Omental fat pad (tissue), 4 donors: Measurements from ENCODE around the gene RABGGTB. TPM values are rescaled to one million over a fixed set of nuclear protein-coding genes. Genes with fewer than 3 reads are reported as not detected.
"Not testable (repeated sequence)": the region's sequence is repeated elsewhere in the genome, so short reads cannot be mapped to it uniquely, and the experiment has no call there.

Experiments
- ATAC-seq: fragments of 150-250 bp; one replicate; pipeline ENCODE4 v1.9.1; 2016; ENCODE audit warnings: mild to moderate bottlenecking, moderate library complexity; ENCODE audit not compliant: low FRiP score
- DNase-seq: peaks from one replicate; pipeline ENCODE4 v3.0.0-alpha.2; 2019; ENCODE audit warnings: low spot score
- total RNA-seq, 4 donors: library from RNA; depleted of rRNA; stranded (reverse); fragments of >200 nt; gene quantifications; one replicate each; pipeline ENCODE4 v1.1.0, GENCODE V29; 2016
- TF ChIP-seq, protein P1 (sequence below), 3 donors: fragments of 450-650 bp; IDR thresholded peaks; one replicate each; pipeline ENCODE4 v1.5.1; 2016 to 2017; ENCODE audit warnings: antibody characterized with exemption in 3 of 3, mild to moderate bottlenecking in 3 of 3, moderate library complexity in 2 of 3

RABGGTB gene
- total RNA-seq, 4 donors from 2014 or later, result 63.1 to 155 (median 70.2) TPM

- TF ChIP-seq, protein P1, sequence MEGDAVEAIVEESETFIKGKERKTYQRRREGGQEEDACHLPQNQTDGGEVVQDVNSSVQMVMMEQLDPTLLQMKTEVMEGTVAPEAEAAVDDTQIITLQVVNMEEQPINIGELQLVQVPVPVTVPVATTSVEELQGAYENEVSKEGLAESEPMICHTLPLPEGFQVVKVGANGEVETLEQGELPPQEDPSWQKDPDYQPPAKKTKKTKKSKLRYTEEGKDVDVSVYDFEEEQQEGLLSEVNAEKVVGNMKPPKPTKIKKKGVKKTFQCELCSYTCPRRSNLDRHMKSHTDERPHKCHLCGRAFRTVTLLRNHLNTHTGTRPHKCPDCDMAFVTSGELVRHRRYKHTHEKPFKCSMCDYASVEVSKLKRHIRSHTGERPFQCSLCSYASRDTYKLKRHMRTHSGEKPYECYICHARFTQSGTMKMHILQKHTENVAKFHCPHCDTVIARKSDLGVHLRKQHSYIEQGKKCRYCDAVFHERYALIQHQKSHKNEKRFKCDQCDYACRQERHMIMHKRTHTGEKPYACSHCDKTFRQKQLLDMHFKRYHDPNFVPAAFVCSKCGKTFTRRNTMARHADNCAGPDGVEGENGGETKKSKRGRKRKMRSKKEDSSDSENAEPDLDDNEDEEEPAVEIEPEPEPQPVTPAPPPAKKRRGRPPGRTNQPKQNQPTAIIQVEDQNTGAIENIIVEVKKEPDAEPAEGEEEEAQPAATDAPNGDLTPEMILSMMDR (IDR thresholded peaks at IDR 0.05), result no peak
- ATAC-seq, result no peak
Measured at GRCh38 chr1:75768016-75768415, 18.0 kb upstream of the RABGGTB start.

DNA sequence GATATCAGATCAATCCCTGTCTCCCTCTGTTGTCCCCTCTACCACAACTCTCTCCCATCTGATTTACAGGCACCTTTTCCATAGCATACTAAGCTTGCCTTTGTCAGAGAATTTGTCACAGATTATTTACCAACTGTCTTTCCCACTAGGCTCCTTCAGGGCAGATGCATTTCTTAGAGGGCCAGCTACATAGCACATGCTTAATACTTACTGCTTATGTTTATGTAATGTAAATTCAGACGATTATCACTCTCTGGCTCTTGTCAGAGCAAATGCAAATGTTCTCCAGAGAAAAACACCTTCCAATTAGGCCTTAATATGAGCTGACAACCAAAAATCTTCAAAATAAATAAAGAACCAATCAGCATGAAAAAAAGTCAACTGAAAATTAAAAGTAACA is 15.3 kb upstream of the RABGGTB start:
- ATAC-seq (no peak), DNase-seq (no peak)
- TF ChIP-seq, protein P1 (IDR thresholded peaks at IDR 0.05), result no peak

More at GRCh38 chr1:75768016-75768415, 18.0 kb upstream of the RABGGTB start:
- no peak for DNase-seq

GRCh38 chr1:75771978-75772377 is 14.1 kb upstream of the RABGGTB start:
- ATAC-seq, result no peak
- TF ChIP-seq, protein P1 (IDR thresholded peaks at IDR 0.05), result no peak
- no peak for DNase-seq

DNA sequence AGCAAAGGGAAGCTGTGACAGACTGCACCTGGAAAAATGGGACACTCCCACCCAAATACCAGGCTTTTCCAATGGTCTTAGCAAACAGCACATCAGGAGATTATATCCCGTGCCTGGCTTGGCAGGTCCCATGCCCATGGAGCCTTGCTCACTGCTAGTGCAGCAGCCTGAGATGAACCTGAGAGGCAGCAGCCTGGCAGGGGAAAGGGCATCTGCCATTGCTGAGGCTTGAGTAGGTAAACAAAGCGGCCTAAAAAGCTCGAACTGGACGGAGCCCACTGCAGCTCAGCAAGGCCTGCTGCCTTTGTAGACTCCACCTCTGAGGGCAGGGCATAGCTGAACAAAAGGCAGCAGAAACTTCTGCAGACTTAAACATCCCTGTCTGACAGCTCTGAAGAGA is 8.2 kb upstream of the RABGGTB start:
- ATAC-seq, DNase-seq: not testable (repeated sequence)

- not testable (repeated sequence) for ATAC-seq, DNase-seq
Measured at GRCh38 chr1:75778694-75779093, 7.4 kb upstream of the RABGGTB start.

GRCh38 chr1:75780183-75780582 is 5.9 kb upstream of the RABGGTB start:
- not testable (repeated sequence) for DNase-seq, ATAC-seq

DNA sequence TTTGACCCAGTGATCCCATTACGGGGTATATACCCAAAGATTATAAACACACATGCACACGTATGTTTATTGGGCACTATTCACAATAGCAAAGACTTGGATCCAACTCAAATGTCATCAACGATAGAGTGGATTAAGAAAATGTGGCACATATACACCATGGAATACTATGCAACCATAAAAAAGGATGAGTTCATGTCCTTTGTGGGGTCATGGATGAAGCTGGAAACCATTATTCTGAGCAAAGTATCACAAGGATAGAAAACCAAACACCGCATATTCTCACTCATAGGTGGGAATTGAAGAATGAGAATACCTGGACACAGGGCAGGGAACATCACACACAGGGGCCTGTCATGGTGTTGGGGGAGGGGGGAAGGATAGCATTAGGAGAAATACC is 2.1 kb upstream of the RABGGTB start:
- not testable (repeated sequence) for DNase-seq, ATAC-seq

DNA sequence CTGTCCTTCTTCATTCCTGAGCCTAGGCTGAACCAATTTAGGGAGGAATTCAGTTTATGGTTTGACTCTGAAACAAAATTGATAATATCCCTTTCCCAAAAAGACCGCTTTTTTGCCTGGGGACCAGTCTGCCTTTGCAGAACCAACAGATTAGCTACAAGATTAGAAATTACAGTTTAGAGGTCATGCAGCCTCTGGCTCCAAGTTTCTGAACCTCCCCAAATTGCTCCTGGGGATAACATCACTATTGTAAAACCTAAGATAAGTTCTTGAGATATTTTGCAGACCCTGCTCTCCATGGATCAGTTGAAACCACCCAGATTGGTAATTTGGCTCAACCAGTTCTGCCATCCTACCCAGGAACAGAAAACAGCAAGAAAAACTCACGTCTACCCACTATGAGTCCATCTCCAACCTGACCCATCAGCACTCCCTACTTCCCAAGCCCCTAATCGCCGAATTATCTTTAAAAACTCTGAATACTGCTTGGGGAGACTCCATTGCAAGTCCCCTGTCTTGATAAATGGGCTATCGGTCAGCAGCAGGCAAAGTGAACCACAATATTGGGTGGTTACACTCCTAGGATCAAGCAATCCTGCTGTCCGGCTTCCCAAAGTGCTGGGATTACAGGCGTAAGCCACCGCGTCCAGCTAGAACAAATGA is 605 bp upstream of the RABGGTB start:
- DNase-seq (no peak), ATAC-seq (peak; percentile 67)
- TF ChIP-seq, protein P1 (IDR thresholded peaks at IDR 0.05), result no peak

GRCh38 chr1:75786901-75787493 is 941 bp downstream of the RABGGTB start:
- ATAC-seq, result no peak
- DNase-seq, result no peak
- TF ChIP-seq, protein P1 (IDR thresholded peaks at IDR 0.05), result no peak
